HG03108 (cell line): ENCODE measurements around the gene MAT1A.
"Not testable (repeated sequence)": the region's sequence is repeated elsewhere in the genome, so short reads cannot be mapped to it uniquely, and the experiment has no call there.

Experiments used
- ATAC-seq: cut with Tn5 transposase; IDR thresholded peaks from one replicate; pipeline ENCODE4 v1.9.1; 2021; ENCODE audit warnings: moderate library complexity; ENCODE audit not compliant: unreplicated experiment

MAT1A gene

DNA sequence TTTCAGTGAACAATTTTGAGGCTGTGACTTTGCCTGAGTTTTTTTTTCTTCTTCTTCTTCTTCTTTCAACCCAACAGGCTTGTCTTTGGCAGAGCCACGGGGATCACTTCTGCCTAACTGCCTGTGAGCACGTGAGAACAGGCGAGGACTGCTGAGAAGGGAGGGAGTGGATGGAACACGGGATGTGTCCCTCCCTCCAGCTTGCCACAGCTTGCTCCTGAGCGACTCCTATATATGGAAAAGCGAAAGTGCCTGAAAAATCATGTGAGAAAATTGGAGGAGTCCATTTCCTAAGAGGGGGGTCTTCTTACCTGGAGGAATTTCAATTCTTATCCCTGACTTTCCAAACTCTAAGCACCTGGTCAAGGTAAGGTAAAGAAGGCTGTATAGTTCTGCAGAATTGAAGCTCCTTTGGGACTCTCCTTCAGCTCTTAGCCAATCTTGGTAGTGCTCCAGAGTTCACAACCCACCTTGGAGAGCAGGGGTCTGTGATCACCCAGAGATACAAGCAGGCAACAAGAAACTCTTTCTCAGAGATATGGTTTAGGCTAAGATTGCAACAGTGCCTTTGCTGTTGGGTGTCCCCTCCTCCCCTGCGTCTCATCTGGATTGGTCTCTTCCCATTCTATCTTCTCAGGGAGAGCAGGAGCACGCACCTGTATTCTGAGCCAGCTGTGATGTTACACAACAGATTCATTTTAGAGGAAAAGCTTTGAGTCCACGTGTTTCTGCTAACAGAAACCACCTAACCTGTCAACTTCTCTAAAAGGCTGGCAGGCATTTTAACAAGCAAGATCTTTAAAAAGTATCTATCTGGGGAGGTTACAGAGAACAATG is at the start of gene MAT1A:
Gene MAT1A, minus strand, starts transcription at position 208 of the 837 bp plus-strand sequence. CDS start 235 bp downstream, outside the sequence.
- ATAC-seq: no peak

DNA sequence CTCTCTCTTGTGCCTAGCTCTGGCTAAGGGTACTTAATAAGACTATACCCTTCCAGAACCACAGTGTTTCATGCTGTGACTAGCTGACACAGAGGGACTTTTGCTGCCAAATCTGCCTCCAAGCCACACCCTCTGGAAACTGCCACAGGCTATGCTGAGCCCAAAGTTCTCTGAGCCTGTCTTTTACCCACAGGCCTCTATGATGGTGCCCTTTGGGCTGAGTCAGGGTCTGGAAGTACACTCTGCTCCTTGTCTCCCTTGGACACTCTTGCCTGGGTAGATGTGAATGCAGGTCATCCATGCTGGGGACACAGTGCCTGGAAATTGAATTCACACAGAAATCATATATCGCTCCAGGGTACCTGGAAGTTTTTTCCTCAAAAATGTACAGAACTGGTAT is 44.5 kb upstream of the MAT1A start:
- ATAC-seq: no peak

DNA sequence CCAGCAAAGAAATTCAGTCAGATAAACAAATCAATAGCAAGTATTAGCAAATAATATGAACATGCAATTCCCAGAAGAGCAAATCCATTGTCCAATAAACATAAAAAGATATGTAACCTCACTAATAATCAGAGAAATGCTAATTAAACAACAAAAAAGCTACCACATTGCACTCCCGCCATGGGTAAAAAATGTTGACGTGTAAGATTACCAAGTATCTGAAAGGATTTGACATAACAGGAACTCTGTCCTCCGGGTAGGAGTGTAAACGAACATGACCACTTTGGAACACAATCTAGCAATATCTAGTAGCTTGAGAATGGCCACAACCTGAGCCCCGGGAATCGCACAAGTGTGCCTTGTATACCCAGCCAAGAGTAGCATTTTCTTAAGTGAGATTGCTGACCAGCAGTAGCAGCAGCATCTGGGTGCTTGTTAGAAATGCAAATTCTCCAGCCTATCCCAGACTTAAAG is 35.5 kb upstream of the MAT1A start:
- ATAC-seq: no peak

DNA sequence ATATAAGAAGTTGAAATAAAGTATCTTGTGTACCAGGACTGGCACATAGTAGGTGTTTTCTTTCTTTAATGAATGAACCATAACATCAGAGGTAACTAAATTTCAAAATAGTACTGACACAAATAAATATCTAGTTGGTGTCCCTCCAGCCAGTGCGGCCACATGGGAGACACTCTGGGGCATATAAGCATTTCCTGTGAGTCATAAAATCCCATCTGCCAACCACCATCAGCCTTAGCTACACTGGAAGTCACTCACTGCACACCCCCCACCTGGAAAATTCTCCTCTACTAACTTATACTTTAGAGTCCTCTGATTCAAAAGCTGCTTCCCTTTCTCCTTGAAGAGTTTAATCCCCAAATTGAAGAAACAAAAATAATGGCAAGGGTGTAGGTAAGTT is 34.6 kb upstream of the MAT1A start:
- no peak for ATAC-seq

DNA sequence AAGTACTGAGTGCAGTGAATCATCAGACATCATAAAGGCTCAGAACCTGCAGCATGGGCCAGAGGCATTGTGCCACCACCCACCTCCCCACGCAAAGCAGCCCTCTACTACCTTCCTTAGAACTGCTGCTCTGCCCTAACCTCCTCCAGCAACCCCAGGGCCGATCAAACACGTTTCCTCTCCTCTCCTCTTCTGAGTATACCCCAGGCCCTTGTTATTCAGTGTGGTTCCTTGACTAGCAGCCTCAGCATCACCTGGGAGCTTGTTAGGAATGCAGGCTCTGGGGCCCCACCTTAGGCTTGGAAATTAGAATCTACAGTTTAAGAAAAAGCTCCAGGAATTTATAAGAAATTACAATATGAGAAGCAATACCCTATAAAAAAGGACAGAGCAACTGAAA is 33.9 kb upstream of the MAT1A start:
- ATAC-seq: no peak

DNA sequence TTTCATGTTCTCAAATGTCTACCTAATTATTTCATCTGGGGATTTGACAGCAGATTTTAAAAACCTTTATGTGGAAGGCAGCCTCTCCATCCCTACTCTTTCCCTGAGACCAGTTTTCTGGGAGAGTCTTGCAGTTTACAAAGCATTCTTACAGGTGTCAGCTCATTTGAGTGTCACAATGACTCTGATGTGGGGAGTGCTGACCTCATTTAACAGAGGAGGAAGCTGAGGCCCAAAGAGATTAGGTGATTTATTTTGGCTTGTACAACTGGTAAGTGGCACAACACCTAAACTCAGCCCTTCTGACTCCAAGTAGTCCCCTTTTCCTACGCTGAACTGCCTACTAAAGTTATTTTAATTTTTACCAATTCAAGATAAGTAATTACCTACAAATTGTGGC is 33.3 kb upstream of the MAT1A start:
- no peak for ATAC-seq

DNA sequence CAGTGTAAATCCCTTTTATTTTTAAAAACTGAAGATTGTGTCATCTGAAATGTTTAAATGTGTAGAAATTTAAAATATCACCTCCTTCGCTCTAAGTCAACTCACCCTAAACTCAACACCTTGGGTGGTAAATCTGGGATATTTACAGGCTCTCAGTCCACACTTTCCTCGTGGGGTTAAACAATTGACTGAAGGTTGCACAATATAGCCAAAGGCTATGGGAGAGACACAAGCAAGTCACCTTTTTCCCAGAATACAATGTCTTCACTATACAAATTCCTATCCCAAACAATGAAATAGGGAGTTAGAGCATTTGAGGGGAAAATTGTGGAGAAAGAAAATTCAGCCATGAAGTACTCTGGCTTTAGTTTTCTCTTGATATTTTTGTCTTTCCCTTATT is 32.7 kb upstream of the MAT1A start:
- no peak for ATAC-seq

DNA sequence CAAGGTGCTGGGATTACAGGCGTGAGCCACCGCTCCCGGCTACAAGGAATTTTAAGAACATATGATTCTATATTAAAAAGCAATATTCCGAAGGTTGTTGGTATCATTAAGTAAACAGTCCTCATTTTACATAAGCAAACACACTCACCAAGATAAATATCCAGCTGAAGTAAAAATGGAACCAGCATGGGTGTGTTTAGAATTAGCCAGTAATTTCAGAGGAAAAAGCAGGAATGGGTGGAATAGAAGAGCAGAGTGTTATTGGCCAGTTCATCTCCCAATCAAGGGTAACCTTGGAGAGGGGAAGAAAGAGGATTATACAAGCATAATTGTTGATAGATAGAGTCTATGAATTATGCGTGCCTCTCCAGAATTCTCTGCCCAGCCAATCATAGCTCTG is 31.7 kb upstream of the MAT1A start:
- ATAC-seq: no peak

DNA sequence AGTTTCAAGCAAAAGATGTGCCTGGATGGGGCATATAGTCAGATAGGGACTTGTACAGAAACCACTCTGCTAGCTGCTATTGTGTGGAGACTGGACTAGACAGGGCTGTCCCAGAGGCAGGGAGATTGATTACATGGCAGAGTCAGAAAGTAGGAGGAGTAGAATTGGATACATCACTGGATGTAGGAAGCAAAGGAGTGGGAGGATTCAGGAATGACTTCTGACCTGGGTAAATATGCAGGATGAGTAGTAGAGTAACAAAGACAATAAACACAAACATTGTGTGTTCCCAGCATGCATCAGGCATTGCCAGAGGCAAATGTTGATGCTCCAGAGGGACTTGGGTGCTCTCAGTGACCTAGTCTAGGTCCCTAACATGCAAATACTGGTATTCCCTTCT is 30.9 kb upstream of the MAT1A start:
- ATAC-seq: no peak

DNA sequence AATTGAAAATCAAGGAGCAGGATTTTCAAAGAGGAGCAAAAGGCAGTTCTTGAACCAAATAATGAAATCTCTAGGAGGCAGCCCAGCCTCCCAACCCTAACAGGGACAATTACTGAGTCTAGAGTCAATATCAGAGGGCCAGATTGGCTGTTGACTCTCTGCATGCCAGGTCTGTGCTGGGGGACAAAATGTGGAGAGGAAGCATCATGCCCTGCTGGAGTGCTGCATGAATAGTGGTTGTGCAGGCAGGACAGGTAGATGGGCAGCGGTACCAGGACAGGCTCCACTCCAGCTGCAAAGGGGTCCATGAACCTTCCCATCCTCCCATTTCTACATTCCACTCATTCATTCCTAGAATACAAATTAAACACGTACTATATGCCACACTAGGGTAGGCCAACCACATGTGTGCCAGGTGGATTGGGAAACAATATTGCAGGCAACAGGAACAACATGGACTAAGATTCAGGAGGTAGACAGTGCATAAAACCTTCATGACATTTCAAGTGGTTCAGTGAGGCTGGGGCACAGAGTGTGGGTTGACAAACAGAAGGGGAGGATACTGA is 30.4 kb upstream of the MAT1A start:
- no peak for ATAC-seq

DNA sequence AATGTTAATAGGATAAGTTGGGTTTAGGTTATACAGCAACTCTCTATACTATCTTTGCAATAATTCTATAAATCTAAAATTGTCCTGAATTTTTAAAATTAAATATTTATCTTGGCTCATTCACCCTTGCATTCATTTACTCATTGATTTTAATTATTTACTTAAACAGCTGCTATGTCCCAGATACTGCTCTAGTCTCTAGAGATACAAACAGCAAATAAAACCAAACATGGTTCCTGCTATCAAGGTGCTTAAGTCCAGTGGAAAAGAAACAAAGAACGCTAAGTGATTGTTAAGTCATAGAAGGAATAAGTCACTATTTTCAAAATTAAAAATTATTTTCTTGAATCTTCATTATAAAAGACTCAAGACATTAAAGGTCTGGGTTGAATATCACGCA is 29.9 kb upstream of the MAT1A start:
- ATAC-seq: no peak

DNA sequence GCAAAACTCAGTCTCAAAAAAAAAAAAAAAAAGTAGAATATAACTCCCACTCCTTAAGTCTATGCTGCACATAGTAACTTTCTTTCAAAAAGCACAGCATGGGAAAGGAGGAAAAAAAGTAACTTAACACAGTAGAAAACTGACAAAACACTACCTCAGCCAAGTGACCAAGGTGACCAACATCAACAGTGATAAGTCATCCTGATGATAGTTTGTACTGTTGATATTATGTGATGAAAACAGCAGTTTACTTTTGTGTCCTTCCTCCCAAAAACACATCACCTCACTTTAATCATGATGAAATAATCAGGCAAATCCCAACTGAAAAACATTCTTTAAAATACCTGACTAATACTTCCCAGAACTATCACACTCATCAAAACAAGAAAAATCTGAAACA is 29.3 kb upstream of the MAT1A start:
- ATAC-seq: no peak

DNA sequence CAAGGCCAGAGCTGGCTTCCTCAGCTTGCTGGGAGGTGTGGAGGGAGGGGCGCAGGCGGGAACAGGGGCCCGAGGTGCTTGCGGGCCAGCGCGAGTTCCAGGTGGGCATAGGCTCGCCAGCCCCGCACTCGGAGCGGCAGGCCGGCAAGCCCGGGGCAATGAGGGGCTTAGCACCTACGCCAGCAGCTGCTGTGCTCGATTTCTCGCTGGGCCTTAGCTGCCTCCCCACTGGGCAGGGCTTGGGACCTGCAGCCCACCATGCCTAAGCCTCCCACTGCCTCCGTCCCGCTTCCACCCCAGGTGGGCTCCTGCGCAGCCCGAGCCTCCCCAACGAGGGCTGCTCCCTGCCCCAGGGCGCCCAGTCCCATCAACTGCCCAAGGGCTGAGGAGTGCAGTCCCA is 25.9 kb upstream of the MAT1A start:
- no peak for ATAC-seq

DNA sequence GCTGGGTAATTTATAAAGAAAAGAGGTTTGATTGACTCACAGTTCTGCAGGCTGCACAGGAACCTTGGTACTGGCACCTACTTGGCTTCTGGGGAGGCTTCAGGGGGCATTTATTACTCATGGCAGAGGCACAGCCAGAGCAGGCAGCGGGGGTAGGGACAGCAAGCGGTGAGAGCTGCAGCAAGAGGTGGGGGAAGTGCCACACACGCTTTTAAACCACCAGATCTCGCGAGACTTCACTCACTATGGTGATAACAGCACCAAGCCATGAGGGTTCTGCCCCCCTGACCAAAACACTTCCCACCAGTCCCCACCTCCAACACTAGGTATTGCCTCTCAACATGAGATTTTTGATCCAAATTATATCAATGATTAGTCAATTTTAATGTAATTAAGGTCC is 24.1 kb upstream of the MAT1A start:
- ATAC-seq: no peak

DNA sequence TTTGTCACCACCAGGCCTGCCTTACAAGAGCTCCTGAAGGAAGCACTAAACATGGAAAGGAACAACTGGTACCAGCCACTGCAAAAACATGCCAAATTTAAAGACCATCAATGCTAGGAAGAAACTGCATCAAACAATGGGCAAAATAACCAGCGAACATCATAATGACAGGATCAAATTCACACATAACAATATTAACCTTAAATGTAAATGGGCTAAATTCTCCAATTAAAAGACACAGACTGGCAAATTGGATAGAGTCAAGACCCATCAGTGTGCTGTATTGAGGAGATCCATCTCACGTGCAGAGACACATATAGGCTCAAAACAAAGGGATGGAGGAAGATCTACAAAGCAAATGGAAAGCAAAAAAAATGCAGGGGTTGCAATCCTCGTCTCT is 16.5 kb upstream of the MAT1A start:
- ATAC-seq: not testable (repeated sequence)

DNA sequence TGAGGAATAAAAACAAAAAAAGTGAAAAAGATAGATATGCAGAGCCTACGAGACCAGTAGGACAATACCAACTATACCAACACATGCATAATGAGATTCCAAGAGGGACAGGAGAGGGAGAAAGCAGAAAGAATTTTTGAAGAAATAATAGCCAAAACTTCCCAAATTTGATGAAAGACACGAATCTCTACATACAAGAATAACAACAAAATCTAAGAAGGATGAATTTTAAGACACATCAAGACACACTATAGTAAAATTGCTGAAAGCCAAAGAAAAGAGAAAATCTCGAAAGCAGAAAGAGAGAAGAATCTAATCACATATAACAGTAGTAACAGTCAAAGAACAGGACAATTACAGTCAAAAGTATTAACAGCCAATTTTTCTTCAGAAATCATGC is 7.5 kb upstream of the MAT1A start:
- ATAC-seq: no peak

DNA sequence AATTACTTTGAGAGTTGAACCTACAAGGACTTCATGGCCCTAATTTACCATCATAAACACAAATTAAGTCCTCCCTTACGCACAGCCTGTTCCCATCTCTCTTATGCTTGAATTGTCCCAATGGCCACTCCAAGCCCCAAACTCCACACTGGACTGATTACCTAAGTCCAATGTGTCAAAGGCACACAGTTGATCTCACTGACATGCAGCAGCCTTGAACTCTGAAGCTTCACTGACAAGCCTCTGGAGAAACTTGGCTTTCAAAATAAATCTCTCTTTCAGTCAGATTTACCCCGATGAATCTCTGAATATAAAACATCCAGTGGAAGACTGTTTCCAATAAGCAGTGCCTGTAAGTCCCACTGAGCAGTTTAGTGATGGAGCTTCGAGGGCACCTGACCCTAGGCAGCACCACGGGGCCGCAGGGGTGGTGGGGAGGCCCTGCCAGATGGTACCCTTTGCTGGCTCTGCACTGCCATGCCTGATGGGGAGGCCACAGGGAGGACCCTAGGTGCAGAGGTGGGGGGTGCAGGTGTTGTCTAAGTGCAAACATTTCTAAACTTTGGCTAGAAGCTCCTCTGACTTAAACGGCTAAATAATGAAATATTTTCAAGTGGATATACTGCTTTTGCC is 3.3 kb upstream of the MAT1A start:
- no peak for ATAC-seq

DNA sequence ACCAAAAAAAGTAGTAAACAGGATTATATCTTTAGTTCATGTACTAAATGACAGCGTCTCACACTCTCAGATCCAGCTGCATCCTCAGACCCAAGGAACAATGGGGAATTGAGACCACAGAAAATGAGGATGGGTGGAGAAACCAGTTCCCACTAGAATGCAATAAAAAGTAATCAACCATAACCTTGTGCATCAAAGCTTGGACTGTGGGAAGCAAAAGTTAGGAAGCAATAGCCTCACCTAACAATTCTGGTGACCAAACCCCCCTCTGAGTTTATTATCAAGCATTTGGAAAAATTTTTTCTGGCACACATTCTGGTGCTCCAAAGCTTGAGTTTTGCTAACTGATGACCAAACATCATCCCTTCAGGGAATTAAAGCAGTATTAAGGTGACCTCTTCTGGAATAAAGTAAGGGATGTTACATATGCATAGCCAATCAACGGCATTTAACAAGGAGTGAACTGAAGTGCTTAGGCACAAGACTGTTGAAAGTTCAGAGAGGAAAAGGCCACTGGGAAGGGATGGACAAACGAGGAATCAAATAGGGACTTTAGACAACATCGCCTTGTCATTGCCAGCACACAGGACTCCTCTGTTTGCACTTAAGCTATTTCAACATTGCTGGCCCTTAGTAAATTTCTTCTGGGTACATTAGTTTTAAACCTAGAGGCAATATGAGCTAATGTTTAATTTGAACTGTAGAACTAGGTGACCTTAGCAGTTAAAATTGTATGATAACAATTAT is 1.2 kb upstream of the MAT1A start:
- no peak for ATAC-seq

DNA sequence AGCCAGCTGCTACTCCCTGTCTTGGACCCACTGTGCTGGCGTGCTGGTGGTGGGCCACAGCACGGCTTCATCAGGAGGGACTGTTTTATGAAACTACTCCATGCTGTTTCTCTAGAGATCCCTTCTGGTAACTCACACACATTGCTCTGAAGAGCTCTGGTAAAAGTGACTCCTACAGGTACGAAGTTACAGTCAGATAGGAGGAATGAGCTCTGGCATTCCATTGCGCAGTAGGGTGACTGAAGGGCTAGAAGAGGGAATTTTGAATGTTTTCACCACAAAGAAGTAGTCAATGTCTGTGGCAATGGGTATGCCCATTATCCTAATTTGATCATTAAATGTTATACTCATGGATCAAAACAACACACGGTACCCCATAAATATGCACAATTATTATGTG is 609 bp downstream of the MAT1A start:
- ATAC-seq: no peak

DNA sequence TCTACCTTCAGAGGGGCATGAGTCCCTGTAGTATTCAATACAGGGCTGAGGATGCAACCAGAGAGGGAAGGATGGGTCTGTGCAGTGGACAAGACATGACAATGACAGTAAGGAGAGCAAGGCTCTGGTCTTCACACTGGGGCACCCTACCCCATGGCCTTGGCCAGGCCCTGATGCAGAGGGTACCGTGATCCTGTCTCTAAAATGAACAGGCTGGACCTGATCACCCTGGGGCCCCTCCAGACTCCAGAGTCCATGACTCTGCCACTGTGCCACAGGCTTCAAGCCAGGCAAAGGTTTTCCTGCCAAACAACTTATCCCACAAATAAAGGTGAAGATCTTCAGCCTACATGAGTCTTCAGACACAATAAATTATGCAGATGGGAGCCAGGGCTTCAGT is 4.9 kb downstream of the MAT1A start:
- ATAC-seq: no peak

DNA sequence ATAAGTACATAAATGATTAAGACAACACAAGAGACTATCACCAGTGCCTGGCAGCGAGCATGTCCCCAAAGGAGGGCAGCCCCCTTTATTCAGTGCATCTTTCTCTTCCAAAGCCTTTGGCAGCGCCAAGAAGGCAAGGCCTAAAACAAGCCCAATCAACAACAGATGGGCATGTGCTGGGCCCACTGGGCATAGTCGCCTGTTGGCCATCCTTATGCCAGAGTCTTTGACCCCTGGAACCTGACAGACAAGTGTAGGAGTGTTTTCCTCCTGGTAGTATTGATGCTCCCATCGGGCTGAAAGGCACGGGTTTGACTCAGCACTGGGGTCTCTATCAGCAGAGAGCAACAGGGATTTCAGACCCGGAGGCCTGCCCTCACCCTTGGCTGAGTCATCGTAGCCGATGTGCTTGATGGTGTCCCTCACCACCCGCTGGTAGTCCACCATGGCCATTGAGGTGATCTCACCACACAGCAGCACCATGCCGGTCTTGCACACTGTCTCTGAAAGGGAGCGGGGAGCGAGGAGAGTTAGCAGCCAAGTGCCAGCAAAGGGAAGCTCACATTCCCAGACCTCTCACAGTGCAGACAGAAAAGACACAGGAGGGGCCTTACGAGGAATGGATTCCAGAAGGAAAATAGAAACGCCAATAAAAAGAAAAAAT is 5.8 kb downstream of the MAT1A start:
- ATAC-seq: no peak
